GM19193 (cell line): ENCODE results near the gene CHCHD6.

Experiments used
- POLR2A ChIP-seq: IDR thresholded peaks from 4 replicates; pipeline ENCODE4 v1.6.1; 2011; ENCODE audit not compliant: insufficient read depth, insufficient read length; ENCODE audit errors: extremely low read depth

The CHCHD6 gene

GRCh38 chr3:126911162-126912026 is 207.4 kb downstream of the CHCHD6 start:
- peak; percentile 56 for TF ChIP-seq POLR2A

GRCh38 chr3:126912027-126912422 is 208.0 kb downstream of the CHCHD6 start:
- no peak for TF ChIP-seq POLR2A

GRCh38 chr3:126912491-126913195 is 208.6 kb downstream of the CHCHD6 start:
- no peak for TF ChIP-seq POLR2A

GRCh38 chr3:126913524-126913923 is 209.5 kb downstream of the CHCHD6 start:
- no peak for TF ChIP-seq POLR2A

GRCh38 chr3:126914226-126914625 is 210.2 kb downstream of the CHCHD6 start:
- no peak for TF ChIP-seq POLR2A

- TF ChIP-seq POLR2A, result no peak
Observed at GRCh38 chr3:126915015-126915414, 211.0 kb downstream of the CHCHD6 start.

- TF ChIP-seq POLR2A, result no peak
Observed at GRCh38 chr3:126916546-126916945, 212.5 kb downstream of the CHCHD6 start.

- TF ChIP-seq POLR2A, result no peak
Observed at GRCh38 chr3:126917232-126917804, 213.3 kb downstream of the CHCHD6 start.

GRCh38 chr3:126918355-126918821 is 214.3 kb downstream of the CHCHD6 start:
- TF ChIP-seq POLR2A, result no peak

- TF ChIP-seq POLR2A, result no peak
Observed at GRCh38 chr3:126921085-126921824, 217.2 kb downstream of the CHCHD6 start.

GRCh38 chr3:126922466-126922865 is 218.4 kb downstream of the CHCHD6 start:
- no peak for TF ChIP-seq POLR2A

GRCh38 chr3:126923423-126923822 is 219.4 kb downstream of the CHCHD6 start:
- TF ChIP-seq POLR2A, result no peak

- no peak for TF ChIP-seq POLR2A
Observed at GRCh38 chr3:126923895-126924294, 219.9 kb downstream of the CHCHD6 start.

GRCh38 chr3:126924458-126924857 is 220.4 kb downstream of the CHCHD6 start:
- no peak for TF ChIP-seq POLR2A
